HT-29 (cell line): ENCODE results near the gene GRID1. TPM values are rescaled to one million over a fixed set of nuclear protein-coding genes. Genes with fewer than 3 reads are reported as not detected.
"Not testable (repeated sequence)": the region's sequence is repeated elsewhere in the genome, so short reads cannot be mapped to it uniquely, and the experiment has no call there.

ENCODE experiments used
- DNase-seq: peaks from one replicate; pipeline ENCODE4 v3.0.0-alpha.2; 2015; ENCODE audit warnings: low spot score
- total RNA-seq: library from RNA; depleted of rRNA; stranded (reverse); fragments of >200 nt; shearing (Covaris generic); gene quantifications from 2 replicates; pipeline ENCODE4 v1.2.3, GENCODE V29; 2014

GRID1 gene
- total RNA-seq, 1 experiment from 2014 or later = not detected

DNA sequence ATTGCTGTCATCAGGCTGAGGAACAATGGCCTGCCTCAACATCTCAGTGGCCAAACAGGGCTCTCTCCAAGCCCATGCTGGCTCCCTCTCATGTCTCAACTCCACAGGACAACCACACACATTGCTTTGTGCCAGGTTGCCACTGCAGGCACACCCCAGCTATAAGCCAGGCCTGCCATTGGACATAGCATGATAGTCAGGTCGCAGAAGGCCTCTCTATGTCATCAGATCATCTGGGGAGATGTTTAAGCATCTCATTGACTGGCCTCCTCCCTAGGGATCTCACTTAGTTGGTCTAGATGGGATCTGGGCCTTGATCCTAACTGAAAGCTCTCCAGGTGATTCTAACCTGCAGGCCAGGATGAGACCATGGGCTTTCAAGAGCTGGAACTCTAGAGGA, 257.2 kb downstream of the GRID1 start:
- DNase-seq = no peak

DNA sequence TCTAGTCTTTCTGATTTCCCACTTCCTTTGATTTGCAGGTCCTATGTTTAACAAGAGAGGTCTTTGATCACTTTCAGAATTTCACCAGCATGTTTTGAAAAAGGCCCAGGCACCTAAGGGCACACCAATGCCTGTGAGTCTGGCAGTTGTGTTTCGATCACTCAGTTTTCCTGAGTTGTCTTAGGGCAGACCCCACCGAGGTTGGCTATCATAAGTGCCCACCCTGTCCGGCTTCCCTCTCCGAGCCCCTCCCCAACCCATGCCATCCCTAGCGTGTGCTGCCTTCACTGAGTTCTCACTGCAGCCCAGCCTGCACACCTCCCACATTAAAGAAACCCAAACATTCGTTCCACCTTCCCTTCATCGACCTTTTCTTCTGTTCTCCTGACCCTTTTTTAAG, 257.9 kb downstream of the GRID1 start:
- DNase-seq = no peak

DNA sequence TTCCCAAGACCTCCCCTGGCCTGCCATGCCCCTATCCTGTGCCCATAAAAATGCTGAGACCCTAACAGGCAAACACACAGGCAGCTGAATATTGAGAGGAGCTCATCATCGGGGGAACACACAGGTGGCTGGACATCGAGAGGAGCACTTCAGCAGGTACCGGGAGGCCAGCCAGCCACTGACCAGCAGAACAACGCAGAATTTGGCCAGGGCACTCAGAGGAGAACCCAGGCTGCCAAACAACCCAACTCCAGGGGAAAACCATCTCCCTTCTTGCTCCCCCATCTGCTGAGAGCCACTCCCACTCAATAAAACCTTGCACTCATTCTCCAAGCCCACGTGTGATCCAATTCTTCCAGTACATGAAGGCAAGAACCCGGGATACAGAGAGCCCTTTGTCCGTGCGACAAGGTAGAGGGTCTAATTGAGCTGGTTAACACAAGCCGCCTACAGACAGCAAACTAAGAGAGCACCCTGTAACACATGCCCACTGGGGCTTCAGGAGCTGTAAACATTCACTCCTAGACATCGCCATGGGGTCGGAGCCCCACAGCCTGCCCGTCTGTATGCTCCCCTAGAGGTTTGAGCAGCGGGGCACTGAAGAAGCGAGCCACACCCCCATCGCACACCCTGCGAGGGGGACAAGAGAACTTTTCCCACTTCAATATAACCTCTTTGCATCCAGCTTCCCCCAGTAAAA, 258.8 kb downstream of the GRID1 start:
- DNase-seq = not testable (repeated sequence)

DNA sequence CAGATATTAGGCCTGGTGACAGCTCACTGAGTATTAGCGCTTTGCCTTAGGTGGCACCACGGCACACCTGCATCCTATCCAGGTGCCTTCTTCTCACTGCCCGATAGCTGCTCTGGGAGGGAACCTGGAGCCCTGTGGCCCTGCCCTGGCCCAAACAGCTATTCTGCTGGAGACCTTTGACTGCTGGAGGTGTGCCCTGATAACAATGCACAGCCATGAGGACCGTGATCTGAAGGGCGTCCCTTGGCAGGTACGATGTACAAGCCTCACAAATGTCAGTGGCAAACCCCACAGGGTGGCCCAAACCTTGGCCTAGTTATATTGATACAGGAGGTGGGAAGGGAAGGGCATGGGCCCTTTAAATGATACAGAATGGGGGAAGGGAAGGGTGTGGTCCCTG, 259.5 kb downstream of the GRID1 start:
- no peak for DNase-seq

DNA sequence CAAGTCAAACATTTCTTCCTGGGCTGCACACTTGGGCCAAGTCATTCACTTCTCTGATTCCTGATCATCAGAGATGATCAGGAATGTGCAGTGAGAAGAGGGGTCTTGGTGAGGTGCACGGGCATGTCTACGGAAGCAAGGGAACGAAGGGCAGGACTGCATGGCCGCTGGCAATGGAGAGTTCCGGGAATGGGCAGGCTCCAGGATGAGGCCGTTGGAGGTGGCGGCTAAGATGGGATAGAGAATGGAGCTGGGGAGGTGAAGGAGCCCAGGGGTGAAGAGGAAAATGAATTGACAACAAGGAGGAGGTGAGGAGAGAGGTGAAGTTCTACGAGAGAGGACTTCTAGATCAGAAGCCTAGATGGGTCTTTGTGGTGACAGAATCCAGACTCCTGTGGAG, 260.0 kb downstream of the GRID1 start:
- DNase-seq = no peak

DNA sequence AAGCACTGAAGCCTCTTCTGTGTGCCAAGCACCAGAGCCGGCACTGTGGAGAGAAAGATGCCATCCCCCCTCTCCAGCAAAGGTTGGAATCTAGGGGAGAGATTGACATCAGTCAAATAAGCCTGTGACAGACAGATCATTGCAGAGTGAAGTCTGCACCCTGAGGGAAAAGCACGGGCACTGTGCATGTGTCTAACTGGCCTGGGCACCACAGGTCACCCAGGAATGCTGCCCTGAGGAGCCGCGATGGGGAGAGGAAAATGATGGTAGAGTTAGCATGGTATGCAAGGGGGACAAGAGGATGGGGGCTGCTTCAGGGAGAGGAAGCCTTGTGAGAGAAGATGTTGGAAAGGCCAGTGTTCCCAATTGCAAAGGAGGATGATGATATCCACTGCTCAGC, 261.0 kb downstream of the GRID1 start:
- no peak for DNase-seq

DNA sequence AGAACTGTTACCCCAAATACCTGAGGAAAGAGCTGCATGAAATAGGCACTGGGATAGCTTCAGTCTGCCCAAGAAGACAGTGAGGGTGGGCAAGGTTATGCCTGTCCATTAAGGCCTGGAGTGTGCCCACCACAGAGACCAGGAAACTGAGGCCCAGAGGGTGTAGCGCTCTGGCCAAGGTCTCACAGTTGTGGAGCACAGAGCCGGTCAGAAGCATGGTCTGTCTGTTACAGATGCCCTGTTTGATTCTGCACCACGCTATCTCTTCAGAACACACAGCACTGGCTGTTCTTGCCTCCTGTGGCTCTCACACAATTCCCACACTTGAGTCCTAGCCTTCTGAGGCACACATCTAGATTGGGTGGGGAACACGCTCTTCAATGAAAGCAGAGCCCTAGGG, 261.4 kb downstream of the GRID1 start:
- DNase-seq = no peak

DNA sequence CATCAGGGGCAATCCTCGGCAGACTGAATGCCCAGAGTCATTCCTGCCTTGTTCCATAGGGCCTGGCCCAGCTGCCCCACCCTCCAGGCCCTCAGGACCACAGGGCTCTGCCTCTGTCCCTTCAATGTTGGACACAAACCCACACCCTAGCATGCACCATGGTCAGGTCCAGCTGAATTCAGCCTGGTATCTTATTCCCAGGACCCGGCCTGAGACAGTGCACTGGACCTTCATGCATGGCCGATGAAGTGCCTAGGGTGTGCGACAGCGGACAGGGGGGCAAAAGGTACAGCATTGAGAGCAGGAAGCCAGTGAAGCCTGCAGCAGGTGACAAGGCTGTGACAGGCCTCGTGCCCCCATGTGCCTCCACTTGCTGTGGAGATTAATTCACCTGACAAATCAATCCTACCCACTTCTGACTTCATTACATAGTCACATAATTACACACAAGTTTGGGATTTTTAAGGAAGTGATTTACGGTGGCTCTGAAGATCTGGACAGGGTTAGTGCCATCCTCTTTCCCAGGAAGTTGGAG, 261.9 kb downstream of the GRID1 start:
- DNase-seq = no peak

DNA sequence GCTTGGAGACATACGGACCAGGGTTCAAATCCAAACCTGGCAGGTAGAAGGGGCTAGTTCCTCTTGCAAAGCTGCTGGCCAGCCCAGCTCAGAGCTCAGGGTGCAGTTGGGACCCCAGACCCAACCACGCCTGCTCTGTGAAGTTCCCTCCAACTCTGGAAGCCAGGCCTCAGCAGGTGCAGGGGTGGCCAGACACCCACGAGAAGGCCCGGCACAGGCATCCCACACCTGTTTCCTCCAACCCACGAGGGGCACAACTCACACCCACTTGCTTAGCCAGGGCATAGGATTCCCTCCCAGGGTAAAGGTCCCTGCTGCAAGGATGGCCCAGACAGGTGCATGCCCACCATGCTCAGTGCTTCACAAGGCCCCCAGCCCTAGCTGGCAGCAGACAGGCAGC, 262.4 kb downstream of the GRID1 start:
- DNase-seq = no peak

DNA sequence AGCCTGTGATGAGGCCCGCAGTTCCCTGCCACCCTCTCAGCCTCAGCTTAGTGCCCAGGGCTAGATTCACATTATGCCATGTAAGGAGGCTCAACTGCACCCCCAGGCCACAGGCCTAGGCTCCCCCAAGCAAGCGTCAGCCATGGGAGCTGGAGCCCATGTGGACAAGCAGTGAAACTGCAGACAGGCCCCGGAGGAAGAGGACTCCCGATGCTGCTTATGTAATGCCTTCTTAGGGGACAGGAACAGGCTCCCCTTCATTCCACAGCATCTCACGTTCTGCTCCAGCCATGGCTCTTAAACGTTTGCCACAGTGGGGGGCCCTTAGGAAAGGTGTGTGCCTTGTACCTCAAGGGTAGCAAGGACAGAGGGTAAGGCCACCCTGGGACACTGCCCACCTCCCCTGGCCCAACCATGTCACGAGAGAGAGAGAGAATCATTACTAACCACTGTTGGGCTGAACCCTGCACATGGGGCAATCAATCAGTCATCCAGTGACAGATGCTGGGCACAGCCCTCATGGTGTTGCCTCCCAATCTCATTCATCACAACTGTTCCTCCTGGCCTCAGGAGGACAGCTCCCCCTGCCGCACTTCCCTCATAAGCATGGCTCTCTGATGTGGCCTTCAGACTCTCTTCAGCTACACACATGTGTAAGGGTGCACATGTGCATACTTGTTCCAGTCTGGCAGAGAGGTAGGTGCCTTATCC, 263.0 kb downstream of the GRID1 start:
- DNase-seq = peak; percentile 2

DNA sequence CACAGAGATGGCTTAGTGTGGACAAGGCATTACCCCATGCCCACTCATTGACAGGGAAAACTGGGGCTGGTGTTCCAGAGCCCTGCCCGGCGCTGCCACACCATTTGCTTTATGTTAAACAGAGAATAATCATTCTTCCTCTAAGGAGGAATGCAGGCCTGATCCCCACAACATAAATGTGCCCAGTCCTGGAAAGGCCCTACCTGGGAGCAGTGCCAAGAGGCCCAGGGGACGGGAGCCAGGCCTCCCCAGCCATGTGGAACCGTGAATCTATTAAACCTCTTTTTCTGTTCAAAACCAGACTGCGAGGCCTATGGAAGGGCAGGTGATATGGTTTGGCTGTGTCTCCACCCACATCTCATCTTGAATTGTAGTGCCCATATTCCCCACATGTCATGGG, 264.1 kb downstream of the GRID1 start:
- no peak for DNase-seq

DNA sequence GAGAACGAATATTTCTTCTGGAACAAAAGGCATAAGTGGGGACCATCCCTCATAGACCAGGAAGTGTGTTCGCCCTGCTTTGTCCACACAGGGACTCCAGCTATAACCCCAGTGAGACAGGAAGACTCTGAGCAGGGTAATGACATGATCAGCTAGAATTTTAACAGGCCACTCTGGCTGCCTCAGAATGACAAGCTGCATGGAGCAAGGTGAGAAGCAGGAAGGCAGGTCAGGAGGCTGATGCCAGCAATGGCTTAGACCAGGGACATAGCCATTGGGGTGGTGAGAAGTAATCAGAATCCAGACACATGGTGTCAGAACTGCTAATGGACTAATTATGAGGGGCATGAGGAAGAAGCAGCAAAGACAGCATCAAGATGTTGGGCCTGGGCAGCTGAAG, 264.6 kb downstream of the GRID1 start:
- DNase-seq = no peak

DNA sequence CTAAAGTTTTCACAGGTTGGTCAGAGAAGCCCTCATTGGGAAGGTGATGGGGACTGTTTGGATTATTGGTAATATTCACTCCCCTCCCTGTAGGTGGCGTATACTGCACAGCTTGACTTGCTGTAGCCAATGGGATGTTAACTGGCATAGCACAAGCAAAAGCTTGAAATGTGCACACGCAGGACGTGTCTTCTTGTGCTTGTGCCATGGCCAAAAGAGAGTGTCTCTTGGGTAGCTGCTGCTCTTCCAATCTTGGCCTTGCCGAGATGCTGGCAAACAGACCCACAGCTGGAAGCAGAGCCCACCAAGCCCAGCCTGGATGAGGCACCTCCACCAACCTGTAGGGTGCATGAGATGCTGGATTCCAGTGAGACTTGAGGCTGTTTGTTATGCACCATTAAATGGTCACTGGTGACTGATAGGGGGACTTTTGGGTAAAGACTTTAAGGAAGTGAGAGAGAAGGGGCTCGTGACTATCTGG, 266.0 kb downstream of the GRID1 start:
- DNase-seq = peak; percentile 48

DNA sequence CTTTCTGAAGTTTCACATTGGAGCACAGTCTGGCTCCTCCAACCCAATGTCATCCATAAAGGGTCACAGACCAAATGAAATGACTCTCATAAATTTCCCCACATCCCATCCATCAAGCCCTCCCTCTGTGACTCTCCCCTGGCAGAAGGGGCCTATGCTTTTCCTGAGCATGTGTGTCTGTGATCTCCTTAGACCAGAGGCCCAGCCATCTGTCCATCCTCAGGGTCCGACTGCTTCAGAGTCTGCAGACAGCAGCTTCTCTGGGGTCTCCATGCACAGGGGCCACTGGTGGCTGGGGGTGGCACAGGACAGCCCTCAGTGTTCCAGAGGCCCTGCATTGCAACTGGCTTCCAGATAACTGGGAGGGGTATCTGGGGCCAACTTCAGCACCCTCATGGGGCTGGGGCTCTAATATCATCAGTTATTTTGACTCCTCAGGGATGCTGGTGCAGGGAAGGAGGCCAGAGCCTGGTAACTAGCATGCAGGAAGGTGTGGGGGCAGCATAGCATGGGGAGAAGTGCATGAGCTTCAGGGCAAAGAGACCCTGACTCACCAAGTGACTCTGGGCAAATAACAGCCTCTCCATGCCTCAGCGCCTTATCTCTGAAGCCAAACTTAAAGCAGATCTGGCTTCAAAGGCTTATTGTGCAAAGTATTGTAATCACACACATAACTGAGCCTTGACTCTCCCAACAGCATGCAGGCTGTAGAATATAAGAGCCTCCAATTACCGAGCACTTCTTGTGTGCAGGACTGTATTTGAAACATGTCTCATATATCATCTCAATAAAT, 266.9 kb downstream of the GRID1 start:
- no peak for DNase-seq

DNA sequence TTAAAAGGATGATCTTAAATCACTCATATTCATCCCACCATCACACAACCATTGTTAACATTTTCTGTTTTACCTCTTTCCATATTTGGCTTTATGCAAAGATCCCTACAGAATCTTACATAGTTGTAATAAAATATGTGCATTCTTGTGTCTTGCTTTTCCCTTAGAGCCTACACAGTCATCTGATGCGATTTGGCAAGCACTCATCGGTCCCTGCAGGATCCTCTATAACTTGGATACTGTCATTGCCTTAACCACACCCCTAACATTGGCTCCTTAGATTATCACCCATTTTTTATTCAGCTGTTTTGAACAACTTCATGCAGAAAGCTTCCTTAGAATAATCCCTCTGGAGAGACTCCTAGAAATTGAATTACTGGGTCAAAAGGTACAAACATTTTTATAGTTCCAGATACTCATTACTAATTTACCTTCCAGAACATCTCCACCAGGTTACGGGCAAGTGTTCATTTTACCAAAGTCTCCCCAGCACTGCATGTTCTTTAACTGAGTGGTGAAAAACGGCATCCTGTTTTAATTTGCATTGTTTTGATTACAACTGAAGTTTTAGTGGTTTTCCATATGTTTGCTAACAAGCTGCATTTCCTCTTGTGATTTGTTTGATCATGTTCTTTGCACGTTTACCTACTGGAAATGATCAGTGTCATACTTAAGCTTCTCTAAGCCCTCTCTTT, 268.3 kb downstream of the GRID1 start:
- DNase-seq = no peak

DNA sequence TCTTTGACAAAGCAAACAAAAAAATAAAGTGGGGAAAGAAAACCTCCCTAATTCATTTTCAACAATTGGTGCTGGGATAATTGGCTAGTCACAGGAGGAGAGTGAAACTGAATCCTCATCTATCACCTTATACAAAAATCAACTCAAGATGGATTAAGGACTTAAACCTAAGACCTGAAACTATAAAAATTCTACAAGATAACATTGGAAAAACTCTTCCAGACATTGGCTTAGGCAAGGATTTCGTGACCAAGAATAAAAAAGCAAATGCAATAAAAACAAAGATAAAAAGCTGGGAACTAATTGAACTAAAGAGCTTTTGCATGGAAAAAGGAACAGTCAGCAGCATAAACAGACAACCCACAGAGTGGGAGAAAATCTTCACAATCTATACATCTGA, 271.5 kb downstream of the GRID1 start:
- not testable (repeated sequence) for DNase-seq

DNA sequence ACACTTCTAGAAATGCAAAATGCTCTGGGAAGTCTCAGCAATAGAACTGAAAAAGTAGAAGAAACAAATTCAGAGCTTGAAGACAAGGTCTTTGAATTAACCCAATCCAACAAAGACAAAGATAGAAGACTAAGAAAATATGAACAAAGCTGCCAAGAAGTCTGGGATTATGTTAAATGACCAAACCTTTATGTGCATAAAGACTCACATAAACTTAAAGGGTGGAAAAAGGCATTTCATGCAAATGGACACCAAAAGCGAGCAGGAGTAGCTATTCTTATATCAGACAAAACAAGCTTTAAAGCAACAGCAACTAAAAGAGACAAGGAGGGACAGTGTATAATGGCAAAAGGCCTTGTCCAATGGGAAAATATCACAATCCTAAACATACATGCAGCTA, 274.3 kb downstream of the GRID1 start:
- not testable (repeated sequence) for DNase-seq

DNA sequence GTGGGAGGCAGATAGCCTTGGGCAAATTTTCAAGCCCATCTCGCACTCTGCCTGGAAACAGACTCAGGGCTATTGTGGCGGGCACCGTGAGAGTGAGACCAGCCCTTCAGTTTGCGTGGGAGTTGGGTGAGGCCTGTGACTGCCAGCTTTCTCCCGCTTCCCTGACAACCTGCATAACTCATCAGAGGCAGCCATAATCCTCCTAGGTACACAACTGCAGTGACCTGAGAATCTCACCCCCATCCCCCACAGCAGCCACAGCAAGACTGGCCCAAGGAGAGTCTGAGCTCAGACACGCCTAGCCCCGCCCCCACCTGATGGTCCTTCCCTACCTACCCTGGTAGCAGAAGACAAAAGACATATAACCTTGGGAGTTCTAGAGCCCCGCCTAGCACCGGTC, 275.4 kb downstream of the GRID1 start:
- DNase-seq = no peak

DNA sequence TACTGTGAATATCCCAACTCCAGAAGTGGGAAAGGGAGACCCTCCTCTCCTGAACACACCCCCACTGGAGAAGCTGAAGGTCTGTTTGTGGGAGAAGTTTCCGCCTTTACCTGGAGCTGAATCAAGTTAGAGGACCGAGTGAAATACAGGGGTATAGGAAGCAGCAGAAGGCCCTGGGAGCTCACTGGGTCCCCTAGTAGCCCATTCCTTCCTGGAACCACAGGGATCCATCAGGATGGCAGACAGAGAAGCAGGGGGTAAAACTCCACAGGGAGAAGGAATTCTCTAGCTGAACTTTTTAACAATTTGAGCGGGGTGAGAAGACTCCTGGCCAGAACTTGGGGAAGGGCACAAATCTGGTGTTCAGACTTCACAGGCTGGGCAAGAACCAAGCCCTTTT, 275.8 kb downstream of the GRID1 start:
- no peak for DNase-seq

DNA sequence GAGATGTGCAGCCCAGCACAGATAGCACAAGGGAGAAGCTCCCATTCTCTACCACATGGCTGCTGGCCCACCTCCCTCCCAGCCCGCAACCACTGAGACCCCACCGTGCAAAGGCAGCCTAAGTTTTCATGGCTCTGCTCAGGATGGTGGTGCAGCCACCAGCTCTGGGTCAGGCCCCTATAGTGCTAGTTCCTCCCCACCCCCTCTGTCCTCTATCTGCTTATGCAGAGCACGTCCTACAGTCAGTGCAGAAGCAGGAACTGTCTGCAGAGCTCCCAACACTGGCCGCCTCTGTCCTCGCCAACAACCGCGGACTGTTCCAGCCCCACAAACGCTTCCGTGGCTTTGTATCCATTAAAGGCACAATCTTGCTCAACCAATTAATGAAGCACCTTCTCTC, 278.9 kb downstream of the GRID1 start:
- no peak for DNase-seq

DNA sequence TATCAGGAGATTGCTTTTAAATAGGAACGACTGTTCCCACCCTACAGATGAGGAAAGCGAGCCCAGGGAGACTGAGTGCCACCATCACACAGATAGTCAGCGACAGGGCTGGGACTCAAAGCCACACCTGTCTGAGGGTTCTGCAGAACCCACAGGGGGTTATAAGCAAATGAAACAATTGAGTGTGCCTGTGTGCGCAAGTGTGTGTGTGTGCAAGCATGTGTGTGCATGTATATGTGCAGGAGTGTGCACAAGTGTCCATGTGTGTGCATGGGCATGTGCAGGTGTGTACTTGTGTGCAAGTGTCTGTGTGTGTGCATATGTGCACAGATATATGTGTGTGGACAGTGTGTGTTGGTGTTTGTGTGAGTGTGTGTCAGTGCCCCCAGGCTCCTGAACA, 280.2 kb downstream of the GRID1 start:
- DNase-seq = no peak

DNA sequence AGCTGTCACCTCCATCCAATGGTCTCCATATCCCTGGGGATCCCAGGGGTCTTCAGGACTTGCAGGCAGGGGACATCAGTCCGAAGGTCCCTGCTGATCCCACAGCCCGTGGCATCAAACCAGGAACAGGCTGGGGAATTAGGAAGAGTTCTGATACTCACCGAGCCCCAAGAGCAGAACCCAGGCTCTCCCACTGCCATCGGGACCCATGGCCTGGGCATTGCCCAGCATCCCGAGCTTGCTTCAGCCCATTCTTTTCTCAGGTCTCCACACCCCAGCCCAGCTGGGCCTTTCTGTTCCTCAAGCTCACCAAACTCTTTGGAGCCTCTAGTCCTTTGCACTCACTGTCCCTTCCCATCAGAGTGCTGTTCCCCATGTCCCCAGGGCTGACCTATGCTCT, 280.9 kb downstream of the GRID1 start:
- no peak for DNase-seq
